Measurements from ENCODE around the gene RGL1.

DNA sequence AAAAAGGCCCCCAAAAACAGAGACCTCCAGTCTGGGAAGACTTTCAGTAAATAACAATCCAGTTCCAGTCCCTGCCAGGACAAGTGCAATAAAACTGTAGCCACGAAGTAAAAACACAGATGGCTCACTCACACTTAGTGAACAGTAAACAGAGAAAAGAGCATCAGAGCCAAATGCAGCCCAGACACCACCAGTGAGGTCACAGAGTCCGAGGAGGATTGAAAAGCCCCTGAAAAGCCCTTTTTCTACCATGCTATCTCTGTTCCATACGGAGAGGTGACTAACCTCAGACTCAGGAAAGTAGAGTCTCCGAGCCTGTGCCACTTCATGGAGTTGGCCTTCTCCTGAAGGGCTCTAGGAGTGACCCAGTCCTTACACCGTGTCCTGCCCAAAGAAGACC lies 148.1 kb downstream of the RGL1 start:
- TF ChIP-seq, protein P1, sequence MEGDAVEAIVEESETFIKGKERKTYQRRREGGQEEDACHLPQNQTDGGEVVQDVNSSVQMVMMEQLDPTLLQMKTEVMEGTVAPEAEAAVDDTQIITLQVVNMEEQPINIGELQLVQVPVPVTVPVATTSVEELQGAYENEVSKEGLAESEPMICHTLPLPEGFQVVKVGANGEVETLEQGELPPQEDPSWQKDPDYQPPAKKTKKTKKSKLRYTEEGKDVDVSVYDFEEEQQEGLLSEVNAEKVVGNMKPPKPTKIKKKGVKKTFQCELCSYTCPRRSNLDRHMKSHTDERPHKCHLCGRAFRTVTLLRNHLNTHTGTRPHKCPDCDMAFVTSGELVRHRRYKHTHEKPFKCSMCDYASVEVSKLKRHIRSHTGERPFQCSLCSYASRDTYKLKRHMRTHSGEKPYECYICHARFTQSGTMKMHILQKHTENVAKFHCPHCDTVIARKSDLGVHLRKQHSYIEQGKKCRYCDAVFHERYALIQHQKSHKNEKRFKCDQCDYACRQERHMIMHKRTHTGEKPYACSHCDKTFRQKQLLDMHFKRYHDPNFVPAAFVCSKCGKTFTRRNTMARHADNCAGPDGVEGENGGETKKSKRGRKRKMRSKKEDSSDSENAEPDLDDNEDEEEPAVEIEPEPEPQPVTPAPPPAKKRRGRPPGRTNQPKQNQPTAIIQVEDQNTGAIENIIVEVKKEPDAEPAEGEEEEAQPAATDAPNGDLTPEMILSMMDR (IDR thresholded peaks at IDR 0.05) = no peak
- no peak for TF ChIP-seq POLR2A (IDR thresholded peaks at IDR 0.05)
